HCT116 (cell line): ENCODE data around the gene EPB41L5.

Experiments
- CTCF ChIP-seq, 3 experiments: fragments of 200-600 bp in 1 of 3; sonication (generic) in 1 of 3; IDR thresholded peaks in 2 of 3; conservative IDR thresholded peaks in 1 of 3; 2 replicates each; pipeline ENCODE4 v1.5.1; 2012 to 2017; ENCODE audit warnings: low read depth in 2 of 3, low read length in 2 of 3, antibody characterized with exemption in 1 of 3, borderline replicate concordance in 1 of 3, control low read depth in 1 of 3, mild to moderate bottlenecking in 1 of 3, mixed read lengths in 1 of 3, mixed run types in 1 of 3, moderate library complexity in 1 of 3; ENCODE audit not compliant: insufficient read depth in 1 of 3
- EZH2 ChIP-seq: fragments of 200-600 bp; sonication (generic); IDR thresholded peaks from 2 replicates; pipeline ENCODE4 v1.6.1; 2017; ENCODE audit warnings: antibody characterized with exemption, mixed run types
- JUND ChIP-seq: IDR thresholded peaks from 2 replicates; pipeline ENCODE4 v1.6.1; 2012
- REST ChIP-seq: IDR thresholded peaks from 2 replicates; pipeline ENCODE4 v1.6.1; 2012; ENCODE audit warnings: low read depth

DNA sequence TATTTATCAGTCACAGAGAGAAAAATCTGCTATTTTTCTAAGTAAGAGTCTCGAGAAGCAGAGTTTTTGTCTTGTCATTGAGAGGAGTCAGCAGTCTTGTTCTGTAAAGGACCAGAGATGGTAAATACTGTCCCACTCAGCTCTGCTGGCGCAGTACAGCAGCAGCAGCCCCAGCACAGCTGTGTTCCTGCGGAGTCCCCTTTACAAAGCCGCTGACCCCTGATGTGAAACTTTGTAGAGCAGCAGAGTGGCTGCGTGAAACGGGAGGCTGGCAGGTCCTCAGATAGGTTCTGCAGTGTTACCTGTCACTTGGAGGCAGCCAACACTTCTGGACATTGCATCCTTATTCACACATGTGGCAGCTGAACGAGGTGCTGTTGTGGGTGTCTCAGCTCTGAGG, 165.1 kb downstream of the EPB41L5 start:
- TF ChIP-seq REST (no peak), EZH2 (no peak), CTCF (IDR thresholded peaks at IDR 0.05 in 2 of 3, conservative IDR thresholded peaks at IDR 0.05 in 1 of 3; ENCODE audit: borderline replicate concordance in 1 of 3, insufficient read depth in 1 of 3, low read depth in 2 of 3, low read length in 2 of 3) (no peak), JUND (no peak)
